ENCODE data around the gene TUBA1B.

TUBA1B gene

DNA sequence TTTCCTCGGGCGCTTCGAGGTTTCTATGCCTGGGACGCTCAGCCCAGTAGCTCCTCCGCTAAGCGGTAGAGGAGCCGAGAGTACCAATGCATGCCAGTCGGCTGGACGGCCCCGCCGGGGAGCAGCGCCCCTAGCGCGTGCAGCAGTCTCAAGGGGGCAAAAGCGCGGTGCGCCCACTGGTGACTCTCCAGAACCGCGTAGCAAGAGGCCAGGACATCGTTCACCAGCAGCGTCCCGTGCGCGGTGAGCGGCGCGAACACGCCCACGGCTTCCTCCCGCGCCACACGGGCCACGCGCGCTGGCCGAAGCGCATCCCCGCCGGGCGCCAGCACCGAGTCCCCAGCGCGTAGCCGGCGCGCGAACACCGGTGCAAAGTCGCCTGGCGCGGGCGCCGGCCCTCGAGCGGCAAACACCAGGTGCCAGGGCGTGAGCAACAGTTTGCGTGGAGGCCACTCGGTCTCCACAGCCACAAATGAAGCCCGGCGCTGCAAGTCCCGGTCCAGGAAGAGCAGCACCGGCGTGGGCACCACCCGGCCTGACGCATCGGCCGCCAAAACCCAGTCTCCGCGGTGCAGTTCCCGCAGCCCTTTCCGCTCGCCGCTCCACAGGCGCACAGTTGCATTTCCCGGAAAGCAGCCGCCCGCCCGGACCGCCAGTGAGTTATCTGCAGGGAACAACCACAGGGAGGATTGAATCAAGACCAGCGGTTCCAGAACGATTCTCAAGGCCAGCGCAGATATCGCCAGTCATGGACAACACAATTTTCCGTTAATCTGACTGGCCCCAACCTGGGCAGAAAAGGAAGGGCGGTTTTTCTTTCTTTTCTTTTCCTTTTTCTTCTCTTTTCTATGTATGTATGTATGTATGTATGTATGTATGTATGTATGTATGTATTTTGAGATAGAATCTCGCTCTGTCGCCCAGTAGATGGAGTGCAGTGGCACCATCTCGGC lies 41.1 kb downstream of the TUBA1B start:
- peak; percentile 44 for DNase-seq

DNA sequence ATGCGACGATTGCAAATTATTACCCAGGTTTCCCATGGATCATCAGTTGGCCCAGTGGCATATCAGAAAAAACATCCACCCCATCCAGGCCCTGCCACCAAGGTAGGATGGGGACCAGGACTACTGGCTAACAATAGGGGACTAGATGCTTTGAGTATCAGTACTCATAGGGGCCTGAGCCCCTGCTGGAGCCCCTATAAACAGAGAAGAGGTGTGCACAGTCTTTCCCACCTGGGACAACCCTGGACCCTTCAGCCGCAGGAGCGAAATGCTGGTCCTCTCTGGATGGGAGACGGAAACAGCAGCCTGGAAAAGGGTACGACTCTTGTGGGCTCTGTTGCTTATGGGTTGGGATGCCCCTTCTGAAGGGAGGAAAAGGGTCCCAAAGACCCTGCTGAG lies 42.3 kb downstream of the TUBA1B start:
- DNase-seq: no peak

GRCh38 chr12:49088150-49088931 lies 42.9 kb downstream of the TUBA1B start:
- DNase-seq: peak; percentile 87

DNA sequence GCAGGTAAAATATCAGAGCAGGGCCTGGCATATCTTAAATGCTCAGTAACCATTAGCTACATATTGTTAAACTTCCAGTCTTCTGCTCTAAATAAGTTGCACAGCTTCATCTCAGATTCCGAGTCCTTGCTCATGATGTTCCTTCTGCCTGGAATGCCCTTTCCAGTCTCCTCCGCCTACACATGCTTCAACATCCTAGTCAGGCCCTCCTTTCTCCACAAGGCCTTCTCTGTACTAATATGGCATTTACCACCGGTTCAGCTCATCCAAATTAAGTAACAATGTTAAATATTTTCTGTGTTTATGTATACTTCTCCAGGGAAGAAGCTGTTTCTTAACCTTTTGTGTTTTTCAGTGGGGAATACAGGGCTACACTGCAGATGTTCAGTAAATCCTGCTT lies 45.1 kb downstream of the TUBA1B start:
- no peak for DNase-seq

DNA sequence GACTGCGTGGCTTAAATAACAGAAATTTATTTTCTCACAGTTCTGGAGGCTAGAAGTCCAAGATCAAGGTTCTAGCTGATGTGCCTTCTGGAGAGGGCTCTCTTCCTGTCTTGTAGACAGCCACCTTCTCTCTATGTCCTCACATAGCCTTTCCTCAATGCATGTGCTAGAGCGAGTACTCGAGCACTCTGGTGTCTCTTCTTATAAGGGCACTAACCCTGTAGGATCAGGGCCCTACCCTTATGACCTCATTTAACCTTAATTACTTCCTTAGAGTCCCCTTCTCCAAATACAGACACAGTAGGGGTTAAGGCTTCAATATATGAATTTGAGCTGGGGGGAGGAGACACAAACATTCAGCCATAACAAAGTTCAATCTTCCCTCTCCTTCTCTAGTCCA lies 46.8 kb downstream of the TUBA1B start:
- DNase-seq: no peak

DNA sequence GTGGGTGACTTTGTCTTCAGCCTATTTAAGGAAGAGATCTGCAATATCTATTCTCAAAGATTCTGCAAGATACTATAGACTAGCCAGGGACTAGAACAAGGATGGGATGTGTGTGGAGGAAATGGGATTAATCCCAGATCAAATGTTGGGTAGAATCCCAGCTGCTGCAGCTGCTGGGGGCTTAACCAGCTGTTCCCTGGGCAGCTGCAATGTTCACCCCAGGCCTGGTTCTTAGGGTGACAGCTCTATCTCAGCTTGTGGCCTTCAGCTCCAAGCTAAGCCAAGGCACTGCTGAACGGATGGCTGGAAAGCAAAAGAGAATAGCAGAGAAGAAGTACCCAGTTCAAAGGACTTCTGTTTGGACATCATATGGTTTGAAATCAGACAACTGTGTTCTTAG lies 51.4 kb downstream of the TUBA1B start:
- no peak for DNase-seq
